Hematopoietic multipotent progenitor cell treated with erythropoietin and hydrocortisone succinate and interleukin-3 and kit ligand, for 15 days (in vitro differentiated cells): Measurements from ENCODE around the gene MYOC.
"Not testable (repeated sequence)": the region's sequence is repeated elsewhere in the genome, so short reads cannot be mapped to it uniquely, and the experiment has no call there.

Source experiments
- DNase-seq: peaks from one replicate; pipeline ENCODE4 v3.0.0-alpha.2; 2015; ENCODE audit warnings: low spot score

MYOC gene

GRCh38 chr1:171606402-171606941 lies 46.0 kb downstream of the MYOC start:
- no peak for DNase-seq

- not testable (repeated sequence) for DNase-seq
Measured at GRCh38 chr1:171603042-171603441, 49.4 kb downstream of the MYOC start.

- no peak for DNase-seq
Measured at GRCh38 chr1:171600862-171601261, 51.6 kb downstream of the MYOC start.

- DNase-seq, result not testable (repeated sequence)
Measured at GRCh38 chr1:171600310-171600709, 52.2 kb downstream of the MYOC start.

GRCh38 chr1:171597203-171597602 lies 55.3 kb downstream of the MYOC start:
- no peak for DNase-seq

- DNase-seq, result no peak
Measured at GRCh38 chr1:171596705-171597104, 55.8 kb downstream of the MYOC start.

- DNase-seq, result no peak
Measured at GRCh38 chr1:171596119-171596518, 56.4 kb downstream of the MYOC start.

- no peak for DNase-seq
Measured at GRCh38 chr1:171595324-171595723, 57.2 kb downstream of the MYOC start.

- no peak for DNase-seq
Measured at GRCh38 chr1:171590022-171590421, 62.5 kb downstream of the MYOC start.

- no peak for DNase-seq
Measured at GRCh38 chr1:171588230-171588629, 64.3 kb downstream of the MYOC start.

GRCh38 chr1:171585715-171586114 lies 66.8 kb downstream of the MYOC start:
- no peak for DNase-seq
